Measurements from ENCODE around the gene CTNND2. TPM values are rescaled to one million over a fixed set of nuclear protein-coding genes. Genes with fewer than 3 reads are reported as not detected.

The CTNND2 gene
- total and polyA plus RNA-seq, 4 donors = 0.05 to 0.50 (median 0.27) TPM

GRCh38 chr5:11038772-11039171 is 865.5 kb downstream of the CTNND2 start:
- Histone ChIP-seq H3K27me3 (ENCODE audit: control insufficient read depth in 4 of 4, insufficient read depth in 4 of 4, low read length in 3 of 4) (peaks cover 0 to 5% (median 0%) of the 10 kb centered on the region in 4 donors), H3K4me1 (ENCODE audit: control insufficient read depth in 4 of 4, insufficient read depth in 4 of 4, low read length in 3 of 4) (no peaks in the 10 kb centered on the region), H3K36me3 (ENCODE audit: control insufficient read depth in 4 of 4, insufficient read depth in 3 of 4, low read depth in 1 of 4, low read length in 3 of 4) (no peaks in the 10 kb centered on the region), H3K4me3 (ENCODE audit: low read depth in 1 of 3, low read length in 3 of 3) (no peak overlapping the region), H3K9ac (ENCODE audit: low read depth in 1 of 2, low read length in 2 of 2) (no peak overlapping the region), H3K27ac (ENCODE audit: low read depth in 1 of 2, low read length in 2 of 2) (no peak overlapping the region), H3K9me3 (ENCODE audit: control insufficient read depth in 4 of 4, low read length in 3 of 4) (no peaks in the 10 kb centered on the region)
- no peak for DNase-seq (ENCODE audit: low spot score)
- WGBS = 66% methylated on average over 3 of the region's 3 CpGs
- TF ChIP-seq HNF4A (conservative IDR thresholded peaks at IDR 0.05) (no peak), RAD21 (IDR thresholded peaks at IDR 0.05) (no peak), FOXA1 (IDR thresholded peaks at IDR 0.05) (no peak), SP1 (IDR thresholded peaks at IDR 0.05) (no peak), MAX (IDR thresholded peaks at IDR 0.05) (no peak), HNF4G (IDR thresholded peaks at IDR 0.05) (no peak), EGR1 (IDR thresholded peaks at IDR 0.05; ENCODE audit: low read depth in 2 of 2) (no peak)

- H3K4me1 ChIP-seq (ENCODE audit: control insufficient read depth in 4 of 4, insufficient read depth in 4 of 4, low read length in 3 of 4) = no peaks in the 10 kb centered on the region
- H3K27me3 ChIP-seq (ENCODE audit: control insufficient read depth in 4 of 4, insufficient read depth in 4 of 4, low read length in 3 of 4) = peaks cover 0 to 5% (median 0%) of the 10 kb centered on the region in 4 donors
- H3K27ac ChIP-seq (ENCODE audit: low read depth in 1 of 2, low read length in 2 of 2) = no peak overlapping the region
- H3K4me3 ChIP-seq (ENCODE audit: low read depth in 1 of 3, low read length in 3 of 3) = no peak overlapping the region
- no peak for TF ChIP-seq MAX (IDR thresholded peaks at IDR 0.05)
- no peak for TF ChIP-seq EGR1 (IDR thresholded peaks at IDR 0.05; ENCODE audit: low read depth in 2 of 2)
- TF ChIP-seq FOXA1 (IDR thresholded peaks at IDR 0.05) = no peak
- TF ChIP-seq TAF1 (conservative IDR thresholded peaks at IDR 0.05) = no peak
- no peak for TF ChIP-seq ATF3 (IDR thresholded peaks at IDR 0.05)
- no peak for TF ChIP-seq HNF4A (conservative IDR thresholded peaks at IDR 0.05)
- TF ChIP-seq ZBTB33 (IDR thresholded peaks at IDR 0.05) = no peak
- TF ChIP-seq YY1 (IDR thresholded peaks at IDR 0.05) = no peak
- TF ChIP-seq GABPA (IDR thresholded peaks at IDR 0.05 in 1 of 2, conservative IDR thresholded peaks at IDR 0.05 in 1 of 2) = no peak
- no peak for TF ChIP-seq NR2F2 (IDR thresholded peaks at IDR 0.05)
- TF ChIP-seq HNF4G (IDR thresholded peaks at IDR 0.05) = no peak
- WGBS = 97% methylated on average over 2 of the region's 2 CpGs
- no peaks in the 10 kb centered on the region for H3K36me3 ChIP-seq (ENCODE audit: control insufficient read depth in 4 of 4, insufficient read depth in 3 of 4, low read depth in 1 of 4, low read length in 3 of 4)
- no peak overlapping the region for H3K9ac ChIP-seq (ENCODE audit: low read depth in 1 of 2, low read length in 2 of 2)
- H3K9me3 ChIP-seq (ENCODE audit: control insufficient read depth in 4 of 4, low read length in 3 of 4) = no peaks in the 10 kb centered on the region
- DNase-seq (ENCODE audit: low spot score) = no peak
These were observed 866.3 kb downstream of the CTNND2 start for GRCh38 chr5:11037941-11038340.

GRCh38 chr5:11037080-11037479 is 867.2 kb downstream of the CTNND2 start:
- Histone ChIP-seq H3K4me1 (ENCODE audit: control insufficient read depth in 4 of 4, insufficient read depth in 4 of 4, low read length in 3 of 4) (no peaks in the 10 kb centered on the region), H3K27ac (ENCODE audit: low read depth in 1 of 2, low read length in 2 of 2) (no peak overlapping the region), H3K9ac (ENCODE audit: low read depth in 1 of 2, low read length in 2 of 2) (no peak overlapping the region), H3K27me3 (ENCODE audit: control insufficient read depth in 4 of 4, insufficient read depth in 4 of 4, low read length in 3 of 4) (peaks cover 0 to 5% (median 0%) of the 10 kb centered on the region in 4 donors), H3K4me3 (ENCODE audit: low read depth in 1 of 3, low read length in 3 of 3) (no peak overlapping the region), H3K9me3 (ENCODE audit: control insufficient read depth in 4 of 4, low read length in 3 of 4) (no peaks in the 10 kb centered on the region), H3K36me3 (ENCODE audit: control insufficient read depth in 4 of 4, insufficient read depth in 3 of 4, low read depth in 1 of 4, low read length in 3 of 4) (no peaks in the 10 kb centered on the region)
- 85% methylated on average over 6 of the region's 6 CpGs for WGBS
- TF ChIP-seq HNF4G (IDR thresholded peaks at IDR 0.05) (no peak), RXRA (IDR thresholded peaks at IDR 0.05) (no peak), MAX (IDR thresholded peaks at IDR 0.05) (no peak), SP1 (IDR thresholded peaks at IDR 0.05) (no peak), FOXA1 (IDR thresholded peaks at IDR 0.05) (no peak), YY1 (IDR thresholded peaks at IDR 0.05) (no peak), ATF3 (IDR thresholded peaks at IDR 0.05) (no peak), ZBTB33 (IDR thresholded peaks at IDR 0.05) (no peak), HNF4A (conservative IDR thresholded peaks at IDR 0.05) (no peak), RAD21 (IDR thresholded peaks at IDR 0.05) (no peak), JUND (IDR thresholded peaks at IDR 0.05) (no peak), REST (IDR thresholded peaks at IDR 0.05) (no peak)
- DNase-seq (ENCODE audit: low spot score) = no peak
